NCI-H128 (cell line): Measurements from ENCODE around the gene MRTFA.

Experiments used
- DNase-seq: peaks from one replicate; lab custom pipeline; 2025; ENCODE audit not compliant: unreplicated experiment; lab: John Stamatoyannopoulos, UW

Gene MRTFA

DNA sequence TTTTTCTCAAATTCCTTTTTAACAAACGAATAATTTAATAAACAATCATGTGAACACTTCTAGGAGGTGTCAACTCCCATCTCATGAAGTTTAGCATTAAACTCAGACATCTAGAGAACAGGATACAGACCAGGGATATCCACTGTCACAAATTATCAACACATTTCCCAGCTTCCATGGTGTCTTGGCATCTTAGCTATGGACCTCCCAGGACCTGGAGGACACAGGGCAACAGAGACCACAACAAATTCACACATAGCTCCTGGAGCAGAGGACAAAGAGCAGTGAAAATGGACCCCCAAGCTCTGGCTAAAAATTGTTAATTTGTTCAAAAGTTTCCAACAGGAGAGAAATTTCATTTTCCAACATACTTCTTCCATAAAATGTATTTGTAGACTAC lies 163.9 kb downstream of the MRTFA start:
- no peak for DNase-seq

DNA sequence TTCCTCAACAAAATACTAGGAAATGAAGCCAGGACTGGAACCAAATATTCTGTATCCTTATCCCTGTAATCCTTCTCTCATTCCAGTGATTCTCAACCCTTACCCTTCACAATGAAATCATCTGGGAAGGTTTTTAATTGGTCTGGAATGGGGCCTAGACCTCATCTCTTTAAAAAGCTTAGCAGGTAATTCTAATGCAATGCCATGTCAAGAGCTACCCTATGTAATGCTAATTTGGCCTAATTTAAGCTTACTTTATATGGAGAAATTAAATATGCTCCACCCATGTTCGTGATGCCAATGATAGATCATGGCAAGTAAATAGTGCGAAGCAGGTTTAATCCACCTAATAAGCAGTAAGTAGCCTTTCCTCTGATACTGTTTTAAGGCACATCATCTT lies 164.5 kb downstream of the MRTFA start:
- DNase-seq: no peak

DNA sequence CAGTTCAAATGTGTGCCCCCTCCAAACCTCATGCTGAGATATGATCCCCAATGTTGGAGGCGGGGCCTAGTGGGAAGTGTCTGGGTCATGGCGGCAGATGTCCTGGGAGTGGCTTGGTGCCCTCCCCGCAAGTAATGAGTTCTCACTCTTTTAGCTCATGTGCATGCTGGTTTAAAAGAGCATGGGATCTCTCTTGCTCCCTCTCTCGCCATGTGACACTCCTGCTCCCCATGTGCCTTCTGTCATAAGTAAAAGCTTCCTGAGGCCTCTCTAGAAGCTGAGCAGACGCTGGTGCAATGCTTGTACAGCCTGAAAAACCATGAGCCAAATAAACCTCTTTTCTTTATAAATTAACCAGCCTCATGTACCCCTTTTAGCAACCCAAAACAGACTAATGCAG lies 167.3 kb downstream of the MRTFA start:
- DNase-seq: no peak

DNA sequence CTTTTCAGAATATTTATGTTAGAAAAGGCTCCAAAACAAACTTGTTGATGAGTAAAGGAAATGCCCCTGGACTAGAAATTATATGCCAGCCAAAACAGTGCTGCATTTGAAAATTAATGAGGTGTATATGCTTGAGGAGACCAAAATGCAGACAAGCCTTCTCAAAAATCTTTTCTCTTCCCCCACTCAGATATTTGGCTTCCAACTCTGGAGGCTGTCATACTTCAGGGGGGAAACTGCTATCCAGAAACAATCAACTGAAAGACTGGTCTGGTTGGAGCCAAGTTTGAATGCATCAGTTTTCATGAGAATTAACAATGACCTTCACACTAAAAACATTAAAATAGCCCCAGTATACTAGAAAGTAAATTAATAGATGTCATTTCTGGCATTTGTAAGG lies 167.9 kb downstream of the MRTFA start:
- DNase-seq: no peak

DNA sequence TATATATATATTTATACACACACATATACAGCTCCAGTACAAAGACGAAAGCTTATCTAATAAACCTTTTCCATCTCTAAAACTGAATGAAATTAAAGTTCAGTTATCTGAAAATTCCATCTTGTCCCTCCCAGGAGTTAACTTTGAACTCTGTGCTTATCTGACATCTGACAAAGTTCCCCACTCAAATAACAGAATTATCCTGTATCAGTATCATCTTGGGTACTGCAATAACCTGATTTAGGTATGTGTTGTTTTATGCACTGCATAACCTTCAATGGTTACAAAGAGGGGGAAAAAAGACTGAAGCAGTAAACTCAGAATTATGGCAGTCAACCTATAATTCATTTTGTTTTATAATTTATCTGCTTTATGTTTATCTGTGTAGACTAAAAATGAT lies 169.5 kb downstream of the MRTFA start:
- DNase-seq: no peak

DNA sequence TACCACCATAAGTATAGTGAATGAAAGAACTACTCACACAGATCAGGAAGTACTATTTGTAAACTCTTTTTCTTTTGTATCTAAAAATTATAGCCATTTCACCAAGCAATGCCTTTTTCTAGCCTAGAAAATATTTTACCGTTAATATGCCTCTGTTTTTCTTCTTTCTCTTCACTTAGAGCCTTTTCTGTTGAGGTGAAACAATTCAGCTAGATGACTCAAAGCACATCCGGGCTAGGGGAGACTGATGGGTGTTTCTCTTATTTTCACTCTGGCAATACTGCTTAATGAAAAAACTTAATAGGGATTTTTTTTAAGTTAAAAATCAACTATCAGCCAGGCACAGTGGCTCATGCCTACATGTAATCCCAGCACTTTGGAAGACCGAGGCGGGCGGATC lies 172.8 kb downstream of the MRTFA start:
- no peak for DNase-seq

DNA sequence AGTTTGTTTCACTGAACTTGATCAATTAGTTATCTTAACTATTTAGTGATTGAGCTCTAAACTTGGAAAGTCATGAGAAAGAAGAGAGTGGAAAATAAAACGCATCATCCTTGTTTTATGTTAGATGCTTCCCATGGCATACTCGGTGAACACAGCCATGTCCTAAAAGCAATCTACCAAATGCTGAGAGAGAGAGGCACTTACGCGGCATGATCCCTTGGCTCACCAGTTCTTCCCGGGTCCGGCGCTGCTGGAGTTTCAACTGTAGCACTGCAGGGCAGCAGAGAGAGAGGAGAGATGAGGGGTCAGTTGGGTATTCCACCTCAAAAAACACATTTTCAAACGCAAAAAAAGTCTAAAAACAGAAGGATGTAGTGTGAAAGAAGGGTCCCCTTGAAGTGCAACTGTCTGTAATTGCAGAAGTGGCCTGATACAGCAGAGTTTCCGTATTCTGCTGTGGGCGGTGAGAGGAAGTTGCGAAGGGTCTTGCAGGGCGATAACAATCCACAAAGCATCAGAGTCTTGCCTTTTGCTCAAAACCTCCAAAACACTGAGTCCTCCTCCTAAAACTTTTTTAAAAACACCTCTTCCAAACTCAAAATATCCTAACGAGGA lies 173.4 kb downstream of the MRTFA start:
- DNase-seq: no peak

DNA sequence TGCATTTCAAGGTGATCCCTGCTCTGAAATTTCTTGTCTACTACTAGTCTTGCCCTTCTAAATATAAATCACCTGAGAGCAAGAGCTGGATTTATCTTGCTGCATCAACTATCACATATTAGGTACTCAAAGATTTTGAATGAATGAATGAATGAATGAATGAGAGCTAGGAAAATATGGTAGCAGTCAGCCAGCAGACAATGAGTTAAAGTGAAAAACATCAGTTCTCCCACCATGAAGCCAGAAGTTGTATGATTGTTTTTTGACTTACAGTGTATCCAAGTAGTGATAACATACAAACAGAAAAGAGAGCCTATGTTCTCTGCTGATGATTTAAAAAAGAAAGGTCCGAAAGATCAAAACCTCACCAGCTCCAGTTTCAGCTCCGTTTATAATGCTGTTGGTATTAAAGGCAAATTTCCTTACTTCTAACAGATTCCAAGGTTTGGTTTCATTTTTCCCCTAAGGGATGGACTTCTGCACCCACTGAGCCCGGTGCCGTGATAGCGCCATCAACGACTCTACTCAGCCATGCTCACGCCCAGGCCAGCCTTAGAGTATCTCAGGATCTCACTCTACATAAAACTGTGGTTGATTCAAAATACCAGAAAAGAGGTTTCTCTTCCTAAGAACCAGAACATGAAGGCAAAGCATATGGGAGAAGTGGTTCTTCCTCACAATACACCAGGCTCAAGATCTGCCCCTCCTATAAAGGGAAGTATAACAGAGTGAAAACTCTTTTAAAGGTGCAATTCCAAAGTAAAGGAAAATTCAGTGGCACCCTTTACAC lies 174.1 kb downstream of the MRTFA start:
- no peak for DNase-seq

DNA sequence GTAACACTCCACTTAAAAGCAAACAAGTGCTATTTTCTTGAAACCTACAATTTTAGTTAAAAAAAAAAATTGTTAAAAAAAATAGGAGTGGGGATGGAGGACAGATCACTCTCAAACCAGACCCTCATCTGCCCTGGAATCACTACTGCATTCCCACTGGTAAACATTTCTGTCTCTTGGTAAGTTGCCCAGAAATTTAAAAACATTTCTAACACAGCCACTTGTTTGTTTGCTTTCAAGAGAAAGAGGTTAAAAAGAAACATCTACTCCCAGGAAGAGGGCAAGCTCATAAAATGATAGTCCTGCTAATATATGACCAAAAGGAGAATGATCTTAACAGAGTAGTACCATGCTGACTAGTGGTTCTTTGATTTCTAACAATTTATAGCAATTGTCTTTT lies 182.8 kb downstream of the MRTFA start:
- no peak for DNase-seq

DNA sequence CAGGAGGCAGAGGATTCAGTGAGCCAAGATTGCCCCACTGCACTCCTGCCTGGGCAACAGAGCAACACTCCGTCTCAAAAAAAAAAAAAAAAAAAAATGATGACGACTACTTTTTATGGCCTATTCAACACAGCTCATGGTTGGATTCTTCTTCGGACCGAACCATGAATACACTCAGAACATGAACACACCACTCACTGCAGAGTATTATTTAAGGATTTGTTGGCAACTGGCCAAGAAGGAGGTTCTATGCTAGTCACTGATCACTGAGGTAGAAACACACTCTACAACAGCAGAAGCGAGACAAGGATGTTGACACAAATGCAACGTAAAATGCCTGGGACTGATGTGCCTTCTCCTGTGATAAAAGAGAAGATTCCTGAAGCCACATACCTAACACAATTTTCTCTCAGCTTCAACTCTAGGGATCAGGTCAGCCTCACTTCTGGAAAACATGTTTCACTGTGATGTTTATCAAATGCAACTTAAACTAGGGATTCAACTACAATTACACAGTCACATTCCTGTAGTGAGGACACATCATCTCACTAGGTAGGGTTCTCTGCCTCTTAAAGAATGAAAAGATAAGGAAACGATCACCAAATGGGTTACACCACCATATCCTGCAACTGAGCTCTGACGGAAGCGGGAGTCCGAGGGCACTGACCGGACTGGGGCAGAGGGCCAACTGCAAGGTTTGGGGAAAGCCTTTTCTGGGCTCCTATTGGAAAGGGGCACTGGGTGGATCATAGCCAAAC lies 183.6 kb downstream of the MRTFA start:
- DNase-seq: no peak

DNA sequence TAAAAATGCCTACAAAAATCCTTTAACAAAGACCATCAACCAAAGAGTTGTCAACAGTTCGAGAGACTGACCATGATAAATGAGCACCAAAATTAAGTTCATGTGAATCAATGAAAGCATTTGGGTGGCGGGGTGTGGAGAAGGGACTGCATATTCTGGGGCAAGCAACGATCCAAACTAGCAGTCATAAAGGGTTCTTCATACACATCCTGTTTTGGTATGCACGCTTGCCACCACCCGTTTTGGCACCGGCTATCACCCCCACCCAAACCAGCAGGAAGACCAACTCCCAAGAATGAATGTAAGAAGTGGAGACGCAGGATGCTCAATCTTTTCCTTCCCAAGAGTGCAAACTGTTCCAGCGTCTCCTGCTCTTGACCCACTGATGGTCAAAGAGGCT lies 185.3 kb downstream of the MRTFA start:
- no peak for DNase-seq

DNA sequence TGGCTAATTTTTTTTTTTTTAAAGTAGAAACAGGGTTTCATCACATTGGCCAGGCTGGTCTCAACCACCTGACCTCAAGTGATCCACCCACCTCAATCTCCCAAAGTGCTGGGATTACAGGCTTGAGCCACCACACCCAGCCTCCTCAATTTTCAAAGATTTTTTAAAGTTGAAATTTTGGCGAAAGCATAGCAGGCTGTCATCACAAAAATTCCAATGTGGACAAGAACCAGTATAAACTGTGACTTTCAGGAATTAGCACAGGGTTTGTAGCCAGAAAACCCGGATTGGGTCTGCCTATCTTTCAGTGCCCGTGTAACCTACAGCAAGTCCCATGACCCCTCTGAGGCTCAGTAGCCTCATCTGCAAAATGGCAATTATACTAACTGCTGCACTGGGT lies 185.9 kb downstream of the MRTFA start:
- DNase-seq: no peak

DNA sequence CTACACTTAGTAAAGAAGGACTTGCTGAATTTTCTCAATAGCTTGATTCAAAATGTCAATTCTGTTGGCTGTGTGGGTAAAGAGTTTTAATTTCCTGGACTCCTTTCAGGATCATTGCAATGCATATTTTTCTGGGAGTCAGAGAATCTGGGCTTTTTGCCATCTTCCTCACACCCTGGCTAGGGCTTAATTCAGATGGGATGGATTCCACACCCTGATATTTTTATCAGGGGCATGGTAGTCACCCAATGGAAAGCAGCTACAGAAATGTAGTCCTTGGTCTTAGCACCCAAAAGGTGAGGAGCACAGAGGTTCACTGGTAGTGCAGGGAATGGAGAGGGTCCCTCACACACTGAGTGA lies 186.9 kb downstream of the MRTFA start:
- DNase-seq: no peak

DNA sequence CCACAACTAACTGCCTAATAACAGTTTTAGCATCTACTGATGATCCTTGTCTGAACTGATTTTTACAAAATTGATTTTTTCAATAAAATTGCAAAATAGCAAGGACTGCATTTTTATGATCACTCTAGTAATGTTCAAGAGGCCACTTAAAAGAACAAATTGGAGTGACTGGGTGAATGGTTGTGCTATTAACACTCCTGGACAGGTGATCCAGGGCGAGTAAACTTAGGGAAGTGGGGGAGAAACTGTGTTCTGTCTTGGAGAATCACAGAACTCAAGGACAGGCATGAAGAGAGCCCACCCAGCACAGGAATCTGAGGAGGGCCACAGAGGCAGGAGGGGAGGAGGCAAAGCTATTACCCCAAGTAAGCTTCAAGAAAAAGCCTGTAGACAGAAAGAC lies 190.3 kb downstream of the MRTFA start:
- no peak for DNase-seq

DNA sequence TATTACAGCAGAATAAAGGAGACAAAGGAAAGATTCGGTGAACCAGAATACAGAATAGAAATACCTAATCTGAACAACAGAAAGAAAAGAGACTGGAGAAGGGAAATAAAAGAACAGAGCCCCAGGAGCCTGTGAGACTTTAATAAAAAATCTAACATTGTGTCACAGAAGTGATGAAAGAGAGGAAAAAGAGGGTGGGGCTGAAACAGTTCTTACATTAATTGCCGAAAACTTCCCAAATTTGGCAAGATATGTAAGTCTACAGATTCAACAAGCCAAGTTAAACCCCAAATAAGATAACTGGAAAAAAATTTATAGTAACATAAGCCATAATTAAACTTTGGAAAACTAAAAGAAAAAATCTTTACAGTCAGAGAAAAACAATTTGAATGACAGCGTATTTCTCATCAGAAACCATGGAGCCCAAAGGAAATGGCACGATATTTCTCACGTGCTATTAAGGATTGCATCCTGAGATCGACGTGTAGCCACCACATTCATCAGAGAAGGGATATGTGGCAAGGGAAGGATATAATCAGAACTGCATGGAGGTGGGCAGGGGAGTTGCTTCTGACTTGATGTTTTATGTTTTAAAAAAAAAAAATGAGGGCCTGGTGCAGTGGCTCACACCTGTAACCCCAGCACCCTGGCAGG lies 192.2 kb downstream of the MRTFA start:
- no peak for DNase-seq

DNA sequence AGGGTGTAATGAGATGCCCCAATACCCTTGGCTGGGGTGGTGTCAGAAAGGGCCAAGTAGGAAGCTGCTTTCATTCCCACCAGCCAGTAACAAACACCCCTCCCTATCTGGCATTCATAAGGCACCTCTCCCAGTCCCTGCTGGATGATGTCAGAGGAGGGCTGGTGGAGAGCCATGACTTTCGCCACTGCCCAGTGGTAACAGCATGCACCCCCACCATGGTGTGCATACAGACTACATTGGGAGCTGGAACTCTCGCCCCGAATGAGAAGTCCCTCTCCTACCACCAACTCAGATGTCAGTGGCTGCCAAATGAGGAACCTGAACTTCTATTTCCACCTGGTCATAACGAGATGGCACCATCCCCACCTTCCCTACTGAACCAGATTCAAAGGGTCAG lies 192.8 kb downstream of the MRTFA start:
- DNase-seq: no peak

DNA sequence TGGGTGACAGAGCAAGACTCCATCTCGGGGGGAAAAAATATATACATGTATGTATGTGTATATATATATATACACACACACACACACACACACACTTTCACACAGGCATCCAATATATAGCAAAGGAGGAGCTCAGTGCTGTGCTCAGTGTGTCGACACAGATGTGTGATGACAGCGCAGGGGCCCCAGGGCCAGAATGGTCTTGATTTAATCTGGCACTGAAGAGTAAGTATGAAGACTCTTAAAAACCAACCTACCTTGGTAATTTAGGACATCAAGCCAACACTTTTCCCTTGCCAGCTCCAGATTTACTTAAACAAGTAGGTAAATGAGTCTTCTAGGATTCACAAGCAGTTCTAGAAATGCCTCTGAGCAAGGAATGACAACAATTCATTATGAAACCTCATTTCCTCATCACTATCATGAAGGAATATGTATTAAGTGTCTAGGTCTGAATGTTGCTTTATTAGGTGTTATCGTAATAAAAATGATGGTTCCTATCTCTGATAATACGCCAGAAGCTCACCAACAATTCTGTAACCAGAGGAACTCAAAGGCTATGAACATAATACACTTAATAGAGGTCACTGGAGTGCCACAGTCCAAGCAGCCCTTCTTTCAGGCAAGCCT lies 194.6 kb downstream of the MRTFA start:
- DNase-seq: no peak

DNA sequence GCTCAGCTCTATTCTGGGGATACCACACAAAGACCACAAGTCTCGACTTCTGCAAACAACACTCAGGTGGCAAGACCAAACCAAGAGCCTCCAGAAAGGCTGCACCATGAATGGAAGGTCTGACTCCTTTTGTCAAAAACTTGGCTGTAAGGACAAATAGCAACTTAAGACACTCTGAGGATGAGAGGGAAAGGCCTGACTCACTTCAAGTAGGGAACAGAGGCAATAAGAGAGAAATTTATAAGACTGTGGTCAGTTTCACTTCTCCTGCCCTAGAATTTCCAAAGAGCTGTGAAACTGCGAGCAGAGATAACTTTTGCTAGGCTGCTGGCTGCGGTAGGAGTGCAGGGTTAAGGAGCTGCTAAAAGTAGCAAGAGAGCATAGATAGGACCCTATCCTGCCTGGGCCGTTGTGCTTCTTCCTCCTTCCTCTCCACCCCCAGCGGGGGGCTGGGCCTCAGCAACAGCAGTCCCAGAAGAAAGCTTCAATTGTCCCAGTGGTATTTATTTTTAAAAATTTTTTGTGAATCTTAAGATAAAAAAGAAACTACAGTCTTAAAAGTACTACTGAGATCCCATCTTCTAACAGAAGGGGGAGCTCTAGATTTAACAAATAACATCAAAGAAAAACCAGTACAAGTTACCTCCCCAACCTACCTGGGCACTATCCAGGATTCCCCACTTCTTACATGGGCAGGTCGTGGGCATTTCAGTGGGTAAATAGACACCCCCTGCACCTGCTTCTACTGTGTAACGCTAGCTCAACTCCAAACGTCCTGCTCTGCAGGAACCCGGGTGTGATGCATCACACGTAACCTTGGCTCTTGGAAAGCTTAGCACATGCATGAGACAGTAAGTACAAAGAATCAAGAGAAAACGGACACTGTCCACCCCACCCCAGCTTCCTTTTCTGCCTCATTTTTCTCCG lies 199.8 kb downstream of the MRTFA start:
- peak; percentile 26 for DNase-seq

DNA sequence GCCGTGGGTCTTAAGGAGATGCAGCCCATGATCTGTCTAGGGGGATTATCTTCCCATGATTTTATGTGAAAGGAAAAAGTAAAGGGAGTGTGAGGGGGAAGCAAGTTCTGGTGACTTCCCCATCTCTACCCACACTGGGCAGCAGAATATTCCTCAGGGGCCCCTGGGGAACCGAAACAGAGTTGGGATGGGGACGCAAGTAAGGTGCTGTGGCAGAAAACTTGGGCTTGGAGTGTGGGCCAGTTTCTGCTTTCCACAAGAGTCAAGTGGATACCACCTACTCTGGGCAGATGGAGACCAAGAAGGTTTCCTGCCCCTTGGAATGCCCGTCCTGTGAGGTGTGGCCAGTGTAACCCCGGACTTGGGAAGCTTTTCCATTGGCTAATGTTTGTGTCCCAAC lies 201.8 kb downstream of the MRTFA start:
- no peak for DNase-seq

DNA sequence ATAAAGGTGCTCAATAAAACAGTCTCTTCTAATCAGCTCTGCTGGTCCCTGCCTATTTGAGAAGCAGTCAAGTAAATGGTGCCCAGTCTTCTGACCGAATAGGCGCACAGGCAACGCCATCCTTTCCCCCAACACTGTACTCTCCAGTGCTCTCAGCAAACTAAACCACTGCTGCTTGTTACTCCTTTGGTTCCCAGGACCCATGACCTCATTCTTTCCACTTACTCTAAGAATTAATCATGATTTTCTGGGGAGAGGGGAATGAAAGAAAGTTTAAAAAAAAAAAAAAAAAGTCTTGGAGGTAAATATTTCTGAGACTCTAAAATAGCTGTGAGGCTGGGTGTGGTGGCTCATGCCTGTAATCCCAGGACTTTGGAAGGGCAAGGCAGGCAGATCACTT lies 202.4 kb downstream of the MRTFA start:
- DNase-seq: no peak
